Neural progenitor cell (in vitro differentiated cells): ENCODE measurements around the gene MS4A3.
"Not testable (repeated sequence)": the region's sequence is repeated elsewhere in the genome, so short reads cannot be mapped to it uniquely, and the experiment has no call there.

Experiments
- CTCF ChIP-seq: fragments of 200-600 bp; sonication (generic); IDR thresholded peaks from 2 replicates; pipeline ENCODE4 v1.5.1; 2017; ENCODE audit warnings: antibody characterized with exemption, mild to moderate bottlenecking
- EZH2 ChIP-seq: fragments of 200-600 bp; sonication (generic); IDR thresholded peaks from 2 replicates; pipeline ENCODE4 v1.6.1; 2017; ENCODE audit warnings: antibody characterized with exemption, mild to moderate bottlenecking, moderate library complexity

GRCh38 chr11:60020376-60020775, 36.1 kb upstream of the MS4A3 start:
- TF ChIP-seq CTCF, EZH2: not testable (repeated sequence)
